Measurements from ENCODE around the gene RPS15A. TPM values are rescaled to one million over a fixed set of nuclear protein-coding genes. Genes with fewer than 3 reads are reported as not detected.

Gene RPS15A
- total RNA-seq, 1 donor from 2014 or later = 1,238 TPM

- no peak for DNase-seq (ENCODE audit: extremely low spot score in 2 of 2)
- no peak overlapping the region for H3K27ac ChIP-seq
- no peaks in the 10 kb centered on the region for H3K9me3 ChIP-seq
- no peak overlapping the region for H3K4me3 ChIP-seq
- no peaks in the 10 kb centered on the region for H3K4me1 ChIP-seq
- H3K36me3 ChIP-seq = peaks cover 11 to 73% of the 10 kb centered on the region in 2 donors
- intact Hi-C loops (cut with DNase I) = no loop called here
- H3K27me3 ChIP-seq = no peaks in the 10 kb centered on the region
- TF ChIP-seq POLR2AphosphoS5 (IDR thresholded peaks at IDR 0.05; ENCODE audit: insufficient read depth in 1 of 2, low read depth in 1 of 2) = no peak
- TF ChIP-seq POLR2A (IDR thresholded peaks at IDR 0.05) = no peak
- no peak for TF ChIP-seq CTCF (IDR thresholded peaks at IDR 0.05)
These were observed 21.8 kb upstream of the RPS15A start for GRCh38 chr16:18811925-18812324.

GRCh38 chr16:18809165-18809564 is 19.0 kb upstream of the RPS15A start:
- no peak for DNase-seq (ENCODE audit: extremely low spot score in 2 of 2)
- H3K4me1 ChIP-seq = peaks cover 1% of the 10 kb centered on the region
- no peaks in the 10 kb centered on the region for H3K9me3 ChIP-seq
- no peak overlapping the region for H3K27ac ChIP-seq
- intact Hi-C loops (cut with DNase I) = loop anchor here (10.0 kb wide), 1 partner anchor 146 kb away; no protein-coding TSS in a partner anchor
- no peak for TF ChIP-seq CTCF (IDR thresholded peaks at IDR 0.05)
- TF ChIP-seq POLR2A (IDR thresholded peaks at IDR 0.05) = no peak
- no peak for TF ChIP-seq POLR2AphosphoS5 (IDR thresholded peaks at IDR 0.05; ENCODE audit: insufficient read depth in 1 of 2, low read depth in 1 of 2)
- H3K4me3 ChIP-seq = no peak overlapping the region
- no peaks in the 10 kb centered on the region for H3K27me3 ChIP-seq
- peaks cover 11 to 49% of the 10 kb centered on the region in 2 donors for H3K36me3 ChIP-seq

- Histone ChIP-seq H3K36me3 (peaks cover 11 to 26% of the 10 kb centered on the region in 2 donors), H3K27ac (no peak overlapping the region), H3K9me3 (no peaks in the 10 kb centered on the region), H3K4me3 (no peak overlapping the region), H3K27me3 (no peaks in the 10 kb centered on the region), H3K4me1 (peaks cover 20% of the 10 kb centered on the region)
- TF ChIP-seq CTCF (IDR thresholded peaks at IDR 0.05) = no peak
- no peak for TF ChIP-seq POLR2A (IDR thresholded peaks at IDR 0.05)
- no peak for TF ChIP-seq POLR2AphosphoS5 (IDR thresholded peaks at IDR 0.05; ENCODE audit: insufficient read depth in 1 of 2, low read depth in 1 of 2)
- DNase-seq (ENCODE audit: extremely low spot score in 2 of 2) = no peak
- intact Hi-C loops (cut with DNase I) = loop anchor here (10.0 kb wide), 1 partner anchor 149 kb away; no protein-coding TSS in a partner anchor
These were observed 15.2 kb upstream of the RPS15A start for GRCh38 chr16:18805257-18805773.

- DNase-seq (ENCODE audit: extremely low spot score in 2 of 2) = no peak
- peaks cover 28% of the 10 kb centered on the region for H3K4me1 ChIP-seq
- TF ChIP-seq CTCF (IDR thresholded peaks at IDR 0.05) (no peak), POLR2A (IDR thresholded peaks at IDR 0.05) (no peak), POLR2AphosphoS5 (IDR thresholded peaks at IDR 0.05; ENCODE audit: insufficient read depth in 1 of 2, low read depth in 1 of 2) (no peak)
- no peak overlapping the region for H3K4me3 ChIP-seq
- peak overlapping the region; percentile 4 for H3K27ac ChIP-seq
- H3K27me3 ChIP-seq = no peaks in the 10 kb centered on the region
- intact Hi-C loops (cut with DNase I) = loop anchor here (10.0 kb wide), 1 partner anchor 150 kb away; no protein-coding TSS in a partner anchor
- H3K36me3 ChIP-seq = peaks cover 9 to 20% of the 10 kb centered on the region in 2 donors
- H3K9me3 ChIP-seq = no peaks in the 10 kb centered on the region
These were observed 14.4 kb upstream of the RPS15A start for GRCh38 chr16:18804540-18804939.

Data from vagina (tissue), 2 donors.